Vagina (tissue), 2 donors: ENCODE results near the gene ADAM8.

Experiments
- CTCF ChIP-seq, 3 experiments: fragments of 450-650 bp in 2 of 3; fragments of 200-600 bp in 1 of 3; sonication (generic) in 1 of 3; IDR thresholded peaks; one replicate each; pipeline ENCODE4 v1.5.1; 2017 to 2019; ENCODE audit warnings: antibody characterized with exemption in 3 of 3, mild to moderate bottlenecking in 2 of 3, moderate library complexity in 2 of 3
- POLR2A ChIP-seq, 2 donors: fragments of 450-650 bp; IDR thresholded peaks; one replicate each; pipeline ENCODE4 v1.6.1; 2017; ENCODE audit warnings: antibody characterized with exemption in 2 of 2, mild to moderate bottlenecking in 2 of 2, moderate library complexity in 2 of 2
- POLR2AphosphoS5 ChIP-seq, 2 donors: sonication (generic); formaldehyde crosslinking; IDR thresholded peaks; one replicate each; pipeline ENCODE4 v1.9.0; 2017; ENCODE audit warnings: antibody characterized with exemption in 2 of 2, mild to moderate bottlenecking in 2 of 2, low read depth in 1 of 2; ENCODE audit not compliant: insufficient read depth in 1 of 2

- TF ChIP-seq CTCF (IDR thresholded peaks at IDR 0.05) (no peak), POLR2A (IDR thresholded peaks at IDR 0.05) (no peak), POLR2AphosphoS5 (IDR thresholded peaks at IDR 0.05; ENCODE audit: insufficient read depth in 1 of 2, low read depth in 1 of 2) (no peak)
Observed at GRCh38 chr10:133299224-133299623, 22.6 kb upstream of the ADAM8 start.
